A673 (cell line): ENCODE measurements around the gene NPHP1. TPM values are rescaled to one million over a fixed set of nuclear protein-coding genes. Genes with fewer than 3 reads are reported as not detected.

ENCODE experiments used
- BruUV-seq: library from RNA; stranded (reverse); fragments of 400-500 nt; replicated peaks from 2 replicates; lab custom pipeline; 2021; lab: Mats Ljungman, UMichigan
- CTCF ChIA-PET: fragments of 300-600 bp; sonication (Branson Sonifier 250); formaldehyde crosslinking; loops from one replicate; lab custom pipeline; 2022; ENCODE audit warnings: antibody characterized with exemption; lab: Charles Lee
- POLR2A ChIA-PET: fragments of 300-600 bp; sonication (Branson Sonifier 250); formaldehyde crosslinking; loops from one replicate; lab custom pipeline; 2022; ENCODE audit warnings: antibody characterized with exemption; ENCODE audit not compliant: low non-redundant PET; lab: Charles Lee
- DNase-seq: peaks from one replicate; pipeline ENCODE4 v3.0.0-alpha.2; 2015; ENCODE audit warnings: low spot score
- H3K27ac ChIP-seq: fragments of 200-600 bp; sonication (generic); 2 replicates; pipeline ENCODE4 v1.5.1; 2016; ENCODE audit warnings: mixed run types, low read depth, mild to moderate bottlenecking, mixed read lengths, antibody characterized with exemption, low read length; ENCODE audit not compliant: poor library complexity, severe bottlenecking
- H3K27me3 ChIP-seq: fragments of 200-600 bp; sonication (generic); replicated peaks from 2 replicates; pipeline ENCODE4 v1.6.1; 2017; ENCODE audit warnings: mixed run types, low read depth, mild to moderate bottlenecking, mixed read lengths, antibody characterized with exemption, low read length; ENCODE audit not compliant: insufficient read depth, poor library complexity
- H3K36me3 ChIP-seq: fragments of 200-600 bp; sonication (generic); 2 replicates; pipeline ENCODE4 v1.6.1; 2016; ENCODE audit warnings: mixed run types, mild to moderate bottlenecking, mixed read lengths, antibody characterized with exemption, low read length; ENCODE audit not compliant: insufficient read depth, poor library complexity, severe bottlenecking
- H3K4me1 ChIP-seq: fragments of 200-600 bp; sonication (generic); 2 replicates; pipeline ENCODE4 v1.6.1; 2017; ENCODE audit warnings: mixed run types, mild to moderate bottlenecking, mixed read lengths, antibody characterized with exemption, low read length; ENCODE audit not compliant: insufficient read depth, poor library complexity, severe bottlenecking
- H3K4me3 ChIP-seq: fragments of 200-600 bp; sonication (generic); 2 replicates; pipeline ENCODE4 v1.5.1; 2016; ENCODE audit warnings: low read depth, mixed run types, mild to moderate bottlenecking, mixed read lengths, low read length; ENCODE audit not compliant: poor library complexity, severe bottlenecking
- H3K9me3 ChIP-seq: fragments of 200-600 bp; sonication (generic); 2 replicates; pipeline ENCODE4 v1.6.1; 2016; ENCODE audit warnings: mixed run types, low read depth, mild to moderate bottlenecking, mixed read lengths, antibody characterized with exemption, low read length; ENCODE audit not compliant: poor library complexity, severe bottlenecking
- EZH2 ChIP-seq: fragments of 200-600 bp; sonication (generic); IDR thresholded peaks from 2 replicates; pipeline ENCODE4 v1.6.1; 2017; ENCODE audit warnings: borderline replicate concordance, low read depth, mild to moderate bottlenecking, mixed read lengths, antibody characterized with exemption, low read length; ENCODE audit not compliant: poor library complexity, severe bottlenecking
- intact Hi-C: fragments of 100-400 bp; cut with micrococcal nuclease; formaldehyde crosslinking; loops from one replicate; pipeline ENCODE4 v1.10.0; 2022; ENCODE audit not compliant: unreplicated experiment
- total RNA-seq: library from RNA; stranded (reverse); gene quantifications from 2 replicates; pipeline ENCODE4 v1.2.3, GENCODE V29; 2021
- TF ChIP-seq, protein P1 (sequence below): fragments of 300-800, 200-600 bp; sonication (generic); conservative IDR thresholded peaks from 2 replicates; pipeline ENCODE4 v1.5.1; 2017; ENCODE audit warnings: low read depth, mild to moderate bottlenecking, antibody characterized with exemption, low read length, moderate library complexity, mixed read lengths

NPHP1 gene
- total RNA-seq, 1 experiment from 2014 or later: 4.5 TPM

DNA sequence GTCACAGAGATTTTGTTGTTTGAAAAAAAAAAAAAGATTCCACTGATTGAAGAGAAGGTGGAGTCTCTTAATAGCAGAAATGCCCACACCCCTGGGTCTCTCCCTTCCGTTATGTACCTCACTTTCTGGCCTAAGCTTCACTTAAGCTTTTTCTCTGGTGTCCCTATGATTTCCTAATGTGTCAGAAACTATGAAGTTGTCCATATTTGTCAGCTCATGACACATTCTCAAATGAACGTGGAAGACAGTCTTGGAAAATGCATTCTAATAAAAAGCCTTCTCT is 83.8 kb downstream of the NPHP1 start:
- ChIA-PET CTCF (no interaction called here), POLR2A (no interaction called here)
- Histone ChIP-seq H3K4me3 (no peak overlapping the region), H3K27ac (no peak overlapping the region), H3K27me3 (no peaks in the 10 kb centered on the region), H3K36me3 (no peaks in the 10 kb centered on the region), H3K9me3 (no peaks in the 10 kb centered on the region), H3K4me1 (peaks cover 10% of the 10 kb centered on the region)
- TF ChIP-seq, protein P1, sequence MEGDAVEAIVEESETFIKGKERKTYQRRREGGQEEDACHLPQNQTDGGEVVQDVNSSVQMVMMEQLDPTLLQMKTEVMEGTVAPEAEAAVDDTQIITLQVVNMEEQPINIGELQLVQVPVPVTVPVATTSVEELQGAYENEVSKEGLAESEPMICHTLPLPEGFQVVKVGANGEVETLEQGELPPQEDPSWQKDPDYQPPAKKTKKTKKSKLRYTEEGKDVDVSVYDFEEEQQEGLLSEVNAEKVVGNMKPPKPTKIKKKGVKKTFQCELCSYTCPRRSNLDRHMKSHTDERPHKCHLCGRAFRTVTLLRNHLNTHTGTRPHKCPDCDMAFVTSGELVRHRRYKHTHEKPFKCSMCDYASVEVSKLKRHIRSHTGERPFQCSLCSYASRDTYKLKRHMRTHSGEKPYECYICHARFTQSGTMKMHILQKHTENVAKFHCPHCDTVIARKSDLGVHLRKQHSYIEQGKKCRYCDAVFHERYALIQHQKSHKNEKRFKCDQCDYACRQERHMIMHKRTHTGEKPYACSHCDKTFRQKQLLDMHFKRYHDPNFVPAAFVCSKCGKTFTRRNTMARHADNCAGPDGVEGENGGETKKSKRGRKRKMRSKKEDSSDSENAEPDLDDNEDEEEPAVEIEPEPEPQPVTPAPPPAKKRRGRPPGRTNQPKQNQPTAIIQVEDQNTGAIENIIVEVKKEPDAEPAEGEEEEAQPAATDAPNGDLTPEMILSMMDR: no peak
- no peak for TF ChIP-seq EZH2
- no TSS peak for BruUV-seq
- intact Hi-C loops: no loop called here
- no peak for DNase-seq

DNA sequence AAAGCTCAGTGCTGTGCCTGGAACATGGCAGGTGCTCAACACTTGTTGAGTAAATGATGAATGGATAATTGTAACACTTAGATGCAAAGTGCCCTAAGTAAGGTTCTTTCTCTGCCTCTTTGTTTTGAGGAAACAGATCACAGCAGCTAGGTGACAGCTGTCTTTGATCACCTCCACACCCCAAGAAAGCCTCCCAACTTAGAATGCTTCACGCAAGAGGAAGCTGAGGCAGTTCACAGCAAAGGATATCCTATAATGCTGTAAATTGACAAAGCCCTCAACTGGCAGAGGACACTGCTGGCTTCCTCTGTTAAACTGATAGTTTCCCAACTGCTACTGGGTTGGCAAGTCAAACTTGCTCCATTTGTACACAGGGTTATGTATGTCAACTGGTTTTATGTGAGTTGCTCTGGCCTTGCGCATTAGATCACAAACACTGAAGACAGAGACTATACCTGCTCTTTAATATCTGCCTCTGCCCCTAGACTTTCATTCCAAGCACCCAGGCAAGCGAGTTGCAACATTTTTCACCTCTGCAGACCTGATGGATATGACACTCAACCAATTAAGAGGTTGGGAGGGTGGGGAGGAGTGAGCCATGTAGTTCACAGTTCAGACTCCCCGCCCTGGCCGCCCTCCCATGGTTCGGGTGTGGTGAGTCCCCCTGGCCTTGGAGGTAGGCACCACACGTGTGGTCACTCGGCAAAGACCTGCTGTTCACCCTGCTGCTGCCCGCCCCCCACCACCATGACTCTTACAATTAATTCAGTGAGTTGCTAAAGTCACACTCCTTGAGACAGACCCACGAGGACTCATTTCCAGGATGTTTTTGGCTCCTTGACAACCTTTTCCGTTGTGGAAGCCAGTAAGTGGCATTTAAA is 84.4 kb downstream of the NPHP1 start:
- intact Hi-C loops: no loop called here
- H3K4me1 ChIP-seq: peaks cover 5% of the 10 kb centered on the region
- TF ChIP-seq, protein P1: no peak
- TF ChIP-seq EZH2: no peak
- no peaks in the 10 kb centered on the region for H3K36me3 ChIP-seq
- no peaks in the 10 kb centered on the region for H3K9me3 ChIP-seq
- POLR2A ChIA-PET: no interaction called here
- H3K27ac ChIP-seq: no peak overlapping the region
- no TSS peak for BruUV-seq
- CTCF ChIA-PET: no interaction called here
- no peak overlapping the region for H3K4me3 ChIP-seq
- H3K27me3 ChIP-seq: no peaks in the 10 kb centered on the region
- no peak for DNase-seq

DNA sequence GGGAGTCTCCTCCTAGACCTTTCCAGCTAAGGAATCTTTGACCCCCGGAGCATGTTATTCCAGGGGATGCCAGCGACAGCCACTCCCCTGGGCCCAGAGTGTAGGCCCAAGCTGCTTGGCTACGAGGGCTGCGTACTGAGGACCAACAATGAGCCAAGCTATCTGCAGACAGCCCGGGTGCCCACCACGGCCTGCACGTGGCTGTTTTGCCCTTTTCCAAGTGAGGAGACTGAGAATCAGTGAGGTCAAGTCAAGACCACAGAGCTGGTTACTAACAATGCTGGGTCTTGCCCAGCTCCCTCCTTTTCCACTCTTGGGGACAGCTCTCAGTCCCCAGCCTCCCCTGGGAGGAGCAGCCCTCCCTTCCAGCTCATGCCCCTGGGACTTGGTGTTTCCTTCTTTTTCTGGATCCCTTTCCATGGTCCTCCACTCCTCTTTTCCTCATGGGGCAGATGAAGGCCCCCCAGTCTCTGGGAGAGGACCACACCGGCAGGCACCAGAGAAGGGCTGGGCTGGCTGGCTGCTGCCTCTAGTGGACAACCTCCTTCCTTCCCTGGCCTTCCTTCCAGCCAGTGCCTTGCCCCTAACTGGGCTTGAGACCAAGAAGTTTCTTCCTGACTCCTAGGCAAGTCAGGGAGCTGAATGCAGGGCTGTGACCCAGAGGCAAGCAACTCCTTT is 88.6 kb downstream of the NPHP1 start:
- Histone ChIP-seq H3K9me3 (no peaks in the 10 kb centered on the region), H3K36me3 (no peaks in the 10 kb centered on the region), H3K4me3 (no peak overlapping the region), H3K4me1 (peaks cover 12% of the 10 kb centered on the region), H3K27me3 (no peaks in the 10 kb centered on the region), H3K27ac (no peak overlapping the region)
- DNase-seq: no peak
- TF ChIP-seq, protein P1: peak; percentile 44
- TF ChIP-seq EZH2: no peak
- BruUV-seq: no TSS peak
- ChIA-PET CTCF (no interaction called here), POLR2A (no interaction called here)
- intact Hi-C loops: no loop called here
